A673 (cell line): Measurements from ENCODE around the gene KLHL1. TPM values are rescaled to one million over a fixed set of nuclear protein-coding genes. Genes with fewer than 3 reads are reported as not detected.

Source experiments
- BruUV-seq: library from RNA; stranded (reverse); fragments of 400-500 nt; replicated peaks from 2 replicates; lab custom pipeline; 2021; lab: Mats Ljungman, UMichigan
- CTCF ChIA-PET: fragments of 300-600 bp; sonication (Branson Sonifier 250); formaldehyde crosslinking; loops from one replicate; lab custom pipeline; 2022; ENCODE audit warnings: antibody characterized with exemption; lab: Charles Lee
- POLR2A ChIA-PET: fragments of 300-600 bp; sonication (Branson Sonifier 250); formaldehyde crosslinking; loops from one replicate; lab custom pipeline; 2022; ENCODE audit warnings: antibody characterized with exemption; ENCODE audit not compliant: low non-redundant PET; lab: Charles Lee
- DNase-seq: peaks from one replicate; pipeline ENCODE4 v3.0.0-alpha.2; 2015; ENCODE audit warnings: low spot score
- H3K27ac ChIP-seq: fragments of 200-600 bp; sonication (generic); 2 replicates; pipeline ENCODE4 v1.5.1; 2016; ENCODE audit warnings: mixed run types, low read depth, mild to moderate bottlenecking, mixed read lengths, antibody characterized with exemption, low read length; ENCODE audit not compliant: poor library complexity, severe bottlenecking
- H3K27me3 ChIP-seq: fragments of 200-600 bp; sonication (generic); replicated peaks from 2 replicates; pipeline ENCODE4 v1.6.1; 2017; ENCODE audit warnings: mixed run types, low read depth, mild to moderate bottlenecking, mixed read lengths, antibody characterized with exemption, low read length; ENCODE audit not compliant: insufficient read depth, poor library complexity
- H3K36me3 ChIP-seq: fragments of 200-600 bp; sonication (generic); 2 replicates; pipeline ENCODE4 v1.6.1; 2016; ENCODE audit warnings: mixed run types, mild to moderate bottlenecking, mixed read lengths, antibody characterized with exemption, low read length; ENCODE audit not compliant: insufficient read depth, poor library complexity, severe bottlenecking
- H3K4me1 ChIP-seq: fragments of 200-600 bp; sonication (generic); 2 replicates; pipeline ENCODE4 v1.6.1; 2017; ENCODE audit warnings: mixed run types, mild to moderate bottlenecking, mixed read lengths, antibody characterized with exemption, low read length; ENCODE audit not compliant: insufficient read depth, poor library complexity, severe bottlenecking
- H3K4me3 ChIP-seq: fragments of 200-600 bp; sonication (generic); 2 replicates; pipeline ENCODE4 v1.5.1; 2016; ENCODE audit warnings: low read depth, mixed run types, mild to moderate bottlenecking, mixed read lengths, low read length; ENCODE audit not compliant: poor library complexity, severe bottlenecking
- H3K9me3 ChIP-seq: fragments of 200-600 bp; sonication (generic); 2 replicates; pipeline ENCODE4 v1.6.1; 2016; ENCODE audit warnings: mixed run types, low read depth, mild to moderate bottlenecking, mixed read lengths, antibody characterized with exemption, low read length; ENCODE audit not compliant: poor library complexity, severe bottlenecking
- CTCF ChIP-seq: fragments of 300-800, 200-600 bp; sonication (generic); conservative IDR thresholded peaks from 2 replicates; pipeline ENCODE4 v1.5.1; 2017; ENCODE audit warnings: low read depth, mild to moderate bottlenecking, antibody characterized with exemption, low read length, moderate library complexity, mixed read lengths
- EZH2 ChIP-seq: fragments of 200-600 bp; sonication (generic); IDR thresholded peaks from 2 replicates; pipeline ENCODE4 v1.6.1; 2017; ENCODE audit warnings: borderline replicate concordance, low read depth, mild to moderate bottlenecking, mixed read lengths, antibody characterized with exemption, low read length; ENCODE audit not compliant: poor library complexity, severe bottlenecking
- intact Hi-C: fragments of 100-400 bp; cut with micrococcal nuclease; formaldehyde crosslinking; loops from one replicate; pipeline ENCODE4 v1.10.0; 2022; ENCODE audit not compliant: unreplicated experiment
- total RNA-seq: library from RNA; stranded (reverse); gene quantifications from 2 replicates; pipeline ENCODE4 v1.2.3, GENCODE V29; 2021

Gene KLHL1
- total RNA-seq, 1 experiment from 2014 or later = not detected

- H3K9me3 ChIP-seq = no peaks in the 10 kb centered on the region
- no peak overlapping the region for H3K4me3 ChIP-seq
- H3K4me1 ChIP-seq = no peaks in the 10 kb centered on the region
- ChIA-PET CTCF (no interaction called here), POLR2A (no interaction called here)
- no peak overlapping the region for H3K27ac ChIP-seq
- DNase-seq = no peak
- no peaks in the 10 kb centered on the region for H3K27me3 ChIP-seq
- intact Hi-C loops = no loop called here
- TF ChIP-seq CTCF = no peak
- no peak for TF ChIP-seq EZH2
- no peaks in the 10 kb centered on the region for H3K36me3 ChIP-seq
- no TSS peak for BruUV-seq
Observed at GRCh38 chr13:70090036-70090723, 18.1 kb downstream of the KLHL1 start.

GRCh38 chr13:70088926-70089325 is 19.3 kb downstream of the KLHL1 start:
- Histone ChIP-seq H3K27ac (no peak overlapping the region), H3K27me3 (no peaks in the 10 kb centered on the region), H3K4me1 (no peaks in the 10 kb centered on the region), H3K4me3 (no peak overlapping the region), H3K36me3 (no peaks in the 10 kb centered on the region), H3K9me3 (no peaks in the 10 kb centered on the region)
- CTCF ChIA-PET = no interaction called here
- DNase-seq = no peak
- intact Hi-C loops = no loop called here
- BruUV-seq = no TSS peak
- POLR2A ChIA-PET = no interaction called here
- TF ChIP-seq CTCF (no peak), EZH2 (no peak)

DNA sequence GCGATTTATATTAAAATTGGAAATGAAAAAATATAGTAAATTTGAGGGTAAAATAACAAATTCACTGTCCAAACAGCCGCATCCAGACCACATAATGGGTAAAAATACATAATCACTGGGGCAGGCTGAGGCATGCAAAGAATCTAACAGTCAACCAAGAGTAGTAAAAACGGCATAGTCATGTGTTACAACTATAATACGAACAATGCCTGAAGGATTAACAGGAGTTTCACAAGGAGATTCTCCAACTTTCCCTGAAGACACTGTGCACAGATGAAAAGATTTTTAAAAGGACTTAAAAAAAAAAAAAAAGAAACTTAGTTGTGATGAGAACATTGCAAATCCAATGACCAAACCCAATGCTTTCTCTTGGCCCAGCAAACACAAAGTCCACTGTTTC is 21.0 kb downstream of the KLHL1 start:
- Histone ChIP-seq H3K36me3 (no peaks in the 10 kb centered on the region), H3K4me3 (no peak overlapping the region), H3K27me3 (no peaks in the 10 kb centered on the region), H3K9me3 (no peaks in the 10 kb centered on the region), H3K27ac (no peak overlapping the region), H3K4me1 (no peaks in the 10 kb centered on the region)
- TF ChIP-seq EZH2 = no peak
- TF ChIP-seq CTCF = no peak
- CTCF ChIA-PET = no interaction called here
- no peak for DNase-seq
- BruUV-seq = no TSS peak
- intact Hi-C loops = no loop called here
- POLR2A ChIA-PET = no interaction called here
